ENCODE results near the gene SLC43A3.

DNA sequence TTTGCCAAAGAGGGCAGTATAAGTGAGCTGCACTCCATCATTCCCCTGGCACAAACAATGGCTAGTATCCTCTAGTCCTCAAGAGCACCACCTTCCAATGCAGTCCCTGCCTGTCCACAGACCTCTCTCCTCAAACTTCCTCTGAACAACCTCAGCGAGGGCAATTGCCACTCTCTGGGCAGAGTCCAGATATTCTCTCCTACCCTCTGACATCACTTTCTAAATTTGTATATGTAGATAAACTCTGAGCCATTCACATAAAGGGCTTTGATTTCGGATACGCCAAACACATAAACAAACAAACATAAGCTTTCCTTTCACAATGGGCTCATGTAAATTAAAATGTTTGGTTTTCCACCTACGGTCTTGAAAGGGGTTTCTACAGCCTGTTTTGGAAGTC is 3.0 kb upstream of the SLC43A3 start:
- TF ChIP-seq, protein P1, sequence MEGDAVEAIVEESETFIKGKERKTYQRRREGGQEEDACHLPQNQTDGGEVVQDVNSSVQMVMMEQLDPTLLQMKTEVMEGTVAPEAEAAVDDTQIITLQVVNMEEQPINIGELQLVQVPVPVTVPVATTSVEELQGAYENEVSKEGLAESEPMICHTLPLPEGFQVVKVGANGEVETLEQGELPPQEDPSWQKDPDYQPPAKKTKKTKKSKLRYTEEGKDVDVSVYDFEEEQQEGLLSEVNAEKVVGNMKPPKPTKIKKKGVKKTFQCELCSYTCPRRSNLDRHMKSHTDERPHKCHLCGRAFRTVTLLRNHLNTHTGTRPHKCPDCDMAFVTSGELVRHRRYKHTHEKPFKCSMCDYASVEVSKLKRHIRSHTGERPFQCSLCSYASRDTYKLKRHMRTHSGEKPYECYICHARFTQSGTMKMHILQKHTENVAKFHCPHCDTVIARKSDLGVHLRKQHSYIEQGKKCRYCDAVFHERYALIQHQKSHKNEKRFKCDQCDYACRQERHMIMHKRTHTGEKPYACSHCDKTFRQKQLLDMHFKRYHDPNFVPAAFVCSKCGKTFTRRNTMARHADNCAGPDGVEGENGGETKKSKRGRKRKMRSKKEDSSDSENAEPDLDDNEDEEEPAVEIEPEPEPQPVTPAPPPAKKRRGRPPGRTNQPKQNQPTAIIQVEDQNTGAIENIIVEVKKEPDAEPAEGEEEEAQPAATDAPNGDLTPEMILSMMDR (IDR thresholded peaks at IDR 0.05): no peak
- TF ChIP-seq ZFX (IDR thresholded peaks at IDR 0.05; ENCODE audit: borderline replicate concordance): no peak

Data from 22Rv1 (cell line).